ENCODE results near the gene DSP.

The DSP gene

GRCh38 chr6:7496266-7496875 is 45.1 kb upstream of the DSP start:
- Histone ChIP-seq H4K8ac (ENCODE audit: low read depth, low read length) (no peak overlapping the region), H2AFZ (ENCODE audit: insufficient read depth, low read length, poor library complexity) (peak overlapping the region; percentile 30), H3K4ac (ENCODE audit: low read depth, low read length) (no peak overlapping the region), H3K14ac (ENCODE audit: low read length) (no peak overlapping the region), H2BK5ac (ENCODE audit: low read depth, low read length, poor library complexity) (no peak overlapping the region), H2BK12ac (ENCODE audit: low read length) (no peak overlapping the region), H3K4me3 (ENCODE audit: low read depth, low read length) (no peak overlapping the region), H3K79me2 (ENCODE audit: control insufficient read depth, insufficient read depth, low read length, poor library complexity) (no peaks in the 10 kb centered on the region), H3K27ac (ENCODE audit: low read depth, low read length) (no peak overlapping the region), H3K9ac (ENCODE audit: low read length) (no peak overlapping the region), H2AK5ac (ENCODE audit: low read length) (no peak overlapping the region), H3K9me3 (ENCODE audit: insufficient read depth, low read depth, low read length) (peaks cover 2% of the 10 kb centered on the region), H3K79me1 (ENCODE audit: low read length) (no peaks in the 10 kb centered on the region), H4K12ac (ENCODE audit: low read depth, low read length) (no peak overlapping the region), H3K36me3 (ENCODE audit: control insufficient read depth in 1 of 2, insufficient read depth in 2 of 2, low read length in 2 of 2) (no peaks in the 10 kb centered on the region), H3K18ac (ENCODE audit: low read length) (no peak overlapping the region), H3K4me2 (ENCODE audit: low read length) (no peak overlapping the region), H3K27me3 (ENCODE audit: insufficient read depth, low read length) (no peaks in the 10 kb centered on the region), H4K91ac (ENCODE audit: low read depth, low read length) (no peak overlapping the region), H3K4me1 (ENCODE audit: control insufficient read depth in 1 of 2, insufficient read depth in 2 of 2, low read length in 2 of 2) (no peaks in the 10 kb centered on the region), H2BK120ac (ENCODE audit: insufficient read depth, low read length, poor library complexity) (no peak overlapping the region), H3K23ac (ENCODE audit: low read length) (no peak overlapping the region)
- no CpG with 5 or more reads among the region's 12 CpGs for WGBS (ENCODE audit: extremely low coverage, insufficient coverage, insufficient read length)
- no peak for DNase-seq

GRCh38 chr6:7500752-7501282 is 40.7 kb upstream of the DSP start:
- WGBS (ENCODE audit: extremely low coverage, insufficient coverage, insufficient read length) = no CpG with 5 or more reads among the region's 10 CpGs
- Histone ChIP-seq H3K18ac (ENCODE audit: low read length) (no peak overlapping the region), H3K23ac (ENCODE audit: low read length) (no peak overlapping the region)

GRCh38 chr6:7502743-7503142 is 38.7 kb upstream of the DSP start:
- Histone ChIP-seq H3K27me3 (ENCODE audit: insufficient read depth, low read length) (no peaks in the 10 kb centered on the region), H2BK120ac (ENCODE audit: insufficient read depth, low read length, poor library complexity) (no peak overlapping the region), H2BK5ac (ENCODE audit: low read depth, low read length, poor library complexity) (no peak overlapping the region), H4K12ac (ENCODE audit: low read depth, low read length) (no peak overlapping the region), H3K9me3 (ENCODE audit: insufficient read depth, low read depth, low read length) (peaks cover 2% of the 10 kb centered on the region), H3K4me2 (ENCODE audit: low read length) (no peak overlapping the region), H4K91ac (ENCODE audit: low read depth, low read length) (no peak overlapping the region), H3K4me3 (ENCODE audit: low read depth, low read length) (no peak overlapping the region), H3K9ac (ENCODE audit: low read length) (no peak overlapping the region), H2AFZ (ENCODE audit: insufficient read depth, low read length, poor library complexity) (no peak overlapping the region), H3K4ac (ENCODE audit: low read depth, low read length) (no peak overlapping the region), H3K36me3 (ENCODE audit: control insufficient read depth in 1 of 2, insufficient read depth in 2 of 2, low read length in 2 of 2) (no peaks in the 10 kb centered on the region), H3K4me1 (ENCODE audit: control insufficient read depth in 1 of 2, insufficient read depth in 2 of 2, low read length in 2 of 2) (peaks cover 2 to 9% of the 10 kb centered on the region in 2 experiments), H2BK12ac (ENCODE audit: low read length) (no peak overlapping the region), H3K79me1 (ENCODE audit: low read length) (peaks cover 3% of the 10 kb centered on the region), H2AK5ac (ENCODE audit: low read length) (no peak overlapping the region), H4K8ac (ENCODE audit: low read depth, low read length) (no peak overlapping the region), H3K14ac (ENCODE audit: low read length) (no peak overlapping the region), H3K27ac (ENCODE audit: low read depth, low read length) (no peak overlapping the region), H3K23ac (ENCODE audit: low read length) (no peak overlapping the region), H3K18ac (ENCODE audit: low read length) (no peak overlapping the region), H3K79me2 (ENCODE audit: control insufficient read depth, insufficient read depth, low read length, poor library complexity) (no peaks in the 10 kb centered on the region)
- peak; percentile 6 to 31 for DNase-seq
- no CpG with 5 or more reads among the region's 11 CpGs for WGBS (ENCODE audit: extremely low coverage, insufficient coverage, insufficient read length)

More at GRCh38 chr6:7500752-7501282, 40.7 kb upstream of the DSP start:
- Histone ChIP-seq H2BK5ac (ENCODE audit: low read depth, low read length, poor library complexity) (no peak overlapping the region), H2AK5ac (ENCODE audit: low read length) (no peak overlapping the region), H3K9me3 (ENCODE audit: insufficient read depth, low read depth, low read length) (peaks cover 2% of the 10 kb centered on the region), H3K79me1 (ENCODE audit: low read length) (peaks cover 3% of the 10 kb centered on the region), H3K27me3 (ENCODE audit: insufficient read depth, low read length) (no peaks in the 10 kb centered on the region), H2BK120ac (ENCODE audit: insufficient read depth, low read length, poor library complexity) (no peak overlapping the region), H3K4me3 (ENCODE audit: low read depth, low read length) (no peak overlapping the region), H3K4me1 (ENCODE audit: control insufficient read depth in 1 of 2, insufficient read depth in 2 of 2, low read length in 2 of 2) (peaks cover 2 to 9% of the 10 kb centered on the region in 2 experiments), H3K27ac (ENCODE audit: low read depth, low read length) (no peak overlapping the region), H4K8ac (ENCODE audit: low read depth, low read length) (no peak overlapping the region), H3K4me2 (ENCODE audit: low read length) (no peak overlapping the region), H3K36me3 (ENCODE audit: control insufficient read depth in 1 of 2, insufficient read depth in 2 of 2, low read length in 2 of 2) (no peaks in the 10 kb centered on the region), H3K79me2 (ENCODE audit: control insufficient read depth, insufficient read depth, low read length, poor library complexity) (no peaks in the 10 kb centered on the region), H3K4ac (ENCODE audit: low read depth, low read length) (no peak overlapping the region), H2BK12ac (ENCODE audit: low read length) (no peak overlapping the region), H4K12ac (ENCODE audit: low read depth, low read length) (no peak overlapping the region), H4K91ac (ENCODE audit: low read depth, low read length) (no peak overlapping the region), H3K9ac (ENCODE audit: low read length) (no peak overlapping the region), H2AFZ (ENCODE audit: insufficient read depth, low read length, poor library complexity) (no peak overlapping the region), H3K14ac (ENCODE audit: low read length) (no peak overlapping the region)
- no peak for DNase-seq

- Histone ChIP-seq H3K23ac (ENCODE audit: low read length) (no peak overlapping the region), H4K8ac (ENCODE audit: low read depth, low read length) (no peak overlapping the region), H4K91ac (ENCODE audit: low read depth, low read length) (no peak overlapping the region), H3K4ac (ENCODE audit: low read depth, low read length) (no peak overlapping the region), H3K14ac (ENCODE audit: low read length) (no peak overlapping the region), H3K27ac (ENCODE audit: low read depth, low read length) (no peak overlapping the region), H3K36me3 (ENCODE audit: control insufficient read depth in 1 of 2, insufficient read depth in 2 of 2, low read length in 2 of 2) (no peaks in the 10 kb centered on the region), H3K79me1 (ENCODE audit: low read length) (peaks cover 3% of the 10 kb centered on the region), H3K9ac (ENCODE audit: low read length) (no peak overlapping the region), H3K18ac (ENCODE audit: low read length) (no peak overlapping the region), H3K4me2 (ENCODE audit: low read length) (no peak overlapping the region), H2AK5ac (ENCODE audit: low read length) (no peak overlapping the region), H2AFZ (ENCODE audit: insufficient read depth, low read length, poor library complexity) (no peak overlapping the region), H4K12ac (ENCODE audit: low read depth, low read length) (no peak overlapping the region), H3K9me3 (ENCODE audit: insufficient read depth, low read depth, low read length) (peaks cover 2% of the 10 kb centered on the region), H3K4me1 (ENCODE audit: control insufficient read depth in 1 of 2, insufficient read depth in 2 of 2, low read length in 2 of 2) (peaks cover 2 to 9% of the 10 kb centered on the region in 2 experiments), H2BK5ac (ENCODE audit: low read depth, low read length, poor library complexity) (no peak overlapping the region), H3K79me2 (ENCODE audit: control insufficient read depth, insufficient read depth, low read length, poor library complexity) (no peaks in the 10 kb centered on the region), H2BK12ac (ENCODE audit: low read length) (no peak overlapping the region), H3K27me3 (ENCODE audit: insufficient read depth, low read length) (no peaks in the 10 kb centered on the region), H2BK120ac (ENCODE audit: insufficient read depth, low read length, poor library complexity) (no peak overlapping the region), H3K4me3 (ENCODE audit: low read depth, low read length) (no peak overlapping the region)
- WGBS (ENCODE audit: extremely low coverage, insufficient coverage, insufficient read length) = no CpG with 5 or more reads among the region's 6 CpGs
- no peak for DNase-seq
These were observed 37.4 kb upstream of the DSP start for GRCh38 chr6:7504041-7504440.

All from trophoblast cell (in vitro differentiated cells and primary cell).